Left ventricle myocardium inferior (tissue), 1 donor: ENCODE measurements around the gene MAP6D1. TPM values are rescaled to one million over a fixed set of nuclear protein-coding genes. Genes with fewer than 3 reads are reported as not detected.

Experiments used
- DNase-seq: peaks from one replicate; pipeline ENCODE4 v3.0.0-alpha.2; 2020
- H3K27ac ChIP-seq: fragments of 200-600 bp; replicated peaks from 2 replicates; pipeline ENCODE4 v1.8.0; 2021
- H3K27me3 ChIP-seq: fragments of 200-600 bp; 2 replicates; pipeline ENCODE4 v1.8.0; 2021; ENCODE audit warnings: low read depth
- H3K36me3 ChIP-seq: fragments of 200-600 bp; 2 replicates; pipeline ENCODE4 v1.8.0; 2021
- H3K4me1 ChIP-seq: fragments of 200-600 bp; 2 replicates; pipeline ENCODE4 v1.8.0; 2021
- H3K4me3 ChIP-seq: fragments of 200-600 bp; 2 replicates; pipeline ENCODE4 v1.8.0; 2021; ENCODE audit warnings: mild to moderate bottlenecking, moderate library complexity
- H3K9me3 ChIP-seq: fragments of 200-600 bp; replicated peaks from 2 replicates; pipeline ENCODE4 v1.8.0; 2021
- intact Hi-C: fragments of 100-400 bp; cut with micrococcal nuclease; formaldehyde crosslinking; loops from one replicate; pipeline ENCODE4 v1.11.0; 2022
- total RNA-seq: library from RNA; stranded (reverse); fragmentation: NEBNext Ultra II Directional; extraction: Animal tissue kit (Norgen Biotek cat#: 25700); gene quantifications from one replicate; pipeline ENCODE4 v1.2.1, GENCODE V29; 2021
- TF ChIP-seq, protein P1 (sequence below): fragments of 200-600 bp; IDR thresholded peaks from 2 replicates; pipeline ENCODE4 v1.8.0; 2021; ENCODE audit warnings: antibody characterized with exemption, mild to moderate bottlenecking, borderline replicate concordance
- donor health status: DM: no; HTN: yes; CAD: no; lungs with severe emphysema.

MAP6D1 gene
- total RNA-seq, 1 donor from 2014 or later, result 2.4 TPM

DNA sequence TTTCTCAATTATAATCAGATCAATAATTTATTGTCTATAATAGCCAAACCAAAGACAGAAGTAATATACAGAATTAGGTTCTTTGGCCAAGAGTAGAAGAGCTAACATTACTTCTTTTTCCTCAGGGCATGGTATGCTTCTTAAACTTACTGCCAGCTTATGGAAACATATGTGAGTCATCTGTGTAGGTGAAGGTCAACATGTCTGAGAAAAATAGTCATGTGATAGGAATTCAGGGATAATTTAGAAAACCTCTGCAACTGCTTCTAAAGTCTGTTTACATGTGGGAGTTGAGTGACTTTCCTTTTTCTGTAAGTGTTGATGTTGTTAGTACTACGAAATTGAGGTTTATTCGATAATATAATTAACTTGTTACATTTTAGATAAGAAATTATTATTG, 19.2 kb upstream of the MAP6D1 start:
- Histone ChIP-seq H3K27ac (no peak overlapping the region), H3K4me1 (no peaks in the 10 kb centered on the region), H3K27me3 (no peaks in the 10 kb centered on the region), H3K36me3 (peaks cover 76% of the 10 kb centered on the region), H3K9me3 (no peaks in the 10 kb centered on the region), H3K4me3 (no peak overlapping the region)
- TF ChIP-seq, protein P1, sequence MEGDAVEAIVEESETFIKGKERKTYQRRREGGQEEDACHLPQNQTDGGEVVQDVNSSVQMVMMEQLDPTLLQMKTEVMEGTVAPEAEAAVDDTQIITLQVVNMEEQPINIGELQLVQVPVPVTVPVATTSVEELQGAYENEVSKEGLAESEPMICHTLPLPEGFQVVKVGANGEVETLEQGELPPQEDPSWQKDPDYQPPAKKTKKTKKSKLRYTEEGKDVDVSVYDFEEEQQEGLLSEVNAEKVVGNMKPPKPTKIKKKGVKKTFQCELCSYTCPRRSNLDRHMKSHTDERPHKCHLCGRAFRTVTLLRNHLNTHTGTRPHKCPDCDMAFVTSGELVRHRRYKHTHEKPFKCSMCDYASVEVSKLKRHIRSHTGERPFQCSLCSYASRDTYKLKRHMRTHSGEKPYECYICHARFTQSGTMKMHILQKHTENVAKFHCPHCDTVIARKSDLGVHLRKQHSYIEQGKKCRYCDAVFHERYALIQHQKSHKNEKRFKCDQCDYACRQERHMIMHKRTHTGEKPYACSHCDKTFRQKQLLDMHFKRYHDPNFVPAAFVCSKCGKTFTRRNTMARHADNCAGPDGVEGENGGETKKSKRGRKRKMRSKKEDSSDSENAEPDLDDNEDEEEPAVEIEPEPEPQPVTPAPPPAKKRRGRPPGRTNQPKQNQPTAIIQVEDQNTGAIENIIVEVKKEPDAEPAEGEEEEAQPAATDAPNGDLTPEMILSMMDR, result no peak
- intact Hi-C loops, result no loop called here
- DNase-seq, result no peak

DNA sequence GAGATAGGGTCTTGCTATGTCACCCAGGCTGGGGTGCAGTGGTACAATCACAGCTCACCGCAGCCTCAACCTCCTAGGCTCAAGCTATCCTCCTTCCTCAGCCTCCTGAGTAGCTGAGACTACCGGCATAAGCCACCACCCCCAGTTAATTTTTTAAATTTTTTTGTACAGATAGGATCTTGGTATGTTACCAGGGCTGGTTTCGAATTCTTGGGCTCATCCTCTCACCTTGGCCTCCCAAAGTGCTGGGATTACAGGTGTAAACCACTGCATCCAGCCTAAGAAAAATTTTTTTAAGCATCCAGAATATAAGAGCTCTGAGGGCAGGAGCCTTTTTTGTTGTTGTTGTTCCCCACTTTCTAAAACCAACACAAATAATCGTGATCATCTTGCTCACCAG, 14.4 kb upstream of the MAP6D1 start:
- Histone ChIP-seq H3K27ac (no peak overlapping the region), H3K4me1 (no peaks in the 10 kb centered on the region), H3K36me3 (peaks cover 69% of the 10 kb centered on the region), H3K4me3 (no peak overlapping the region), H3K9me3 (no peaks in the 10 kb centered on the region), H3K27me3 (no peaks in the 10 kb centered on the region)
- TF ChIP-seq, protein P1, result no peak
- no peak for DNase-seq
- intact Hi-C loops, result no loop called here

DNA sequence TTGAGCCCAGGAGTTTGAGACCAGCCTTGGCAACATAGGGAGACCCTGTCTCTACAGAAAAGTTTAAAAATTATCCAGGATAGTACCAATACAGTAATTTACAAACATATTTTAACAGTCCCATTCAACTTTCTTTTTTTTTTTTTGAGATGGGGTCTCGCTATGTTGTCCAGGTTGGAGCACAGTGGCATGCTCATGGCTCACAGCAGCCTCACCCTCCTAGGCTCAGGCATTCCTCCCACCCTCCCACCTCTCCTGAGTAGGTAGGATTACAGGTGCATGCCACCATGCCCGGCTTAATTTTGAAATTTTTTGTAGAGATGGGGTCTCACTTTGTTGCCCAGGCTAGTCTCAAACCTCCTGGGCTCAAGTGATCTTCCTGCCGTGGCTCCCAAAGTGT, 12.5 kb upstream of the MAP6D1 start:
- intact Hi-C loops, result no loop called here
- TF ChIP-seq, protein P1, result no peak
- no peak overlapping the region for H3K27ac ChIP-seq
- no peaks in the 10 kb centered on the region for H3K27me3 ChIP-seq
- H3K4me1 ChIP-seq, result no peaks in the 10 kb centered on the region
- no peak overlapping the region for H3K4me3 ChIP-seq
- H3K36me3 ChIP-seq, result peaks cover 66% of the 10 kb centered on the region
- no peak for DNase-seq
- H3K9me3 ChIP-seq, result no peaks in the 10 kb centered on the region

DNA sequence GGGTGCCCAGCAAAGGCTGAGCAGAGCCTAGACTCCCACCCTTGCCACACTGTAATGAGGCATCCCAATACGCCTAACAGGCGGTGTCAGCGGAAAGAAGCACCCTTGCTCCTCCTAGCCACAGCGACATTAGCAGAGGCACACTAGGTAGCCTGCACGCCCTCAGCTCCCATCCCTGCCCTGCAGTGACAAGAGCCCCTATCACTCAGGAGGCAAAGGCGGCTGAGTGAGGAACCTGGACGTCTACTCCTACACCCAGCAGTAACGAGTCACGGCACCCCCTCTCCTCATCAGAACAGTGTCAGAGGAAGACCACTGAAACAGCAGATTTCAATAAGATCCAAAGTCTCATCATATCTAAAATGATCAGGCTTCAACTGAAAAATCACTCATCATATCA, 12.0 kb upstream of the MAP6D1 start:
- no peaks in the 10 kb centered on the region for H3K9me3 ChIP-seq
- no peak overlapping the region for H3K4me3 ChIP-seq
- H3K36me3 ChIP-seq, result peaks cover 67% of the 10 kb centered on the region
- H3K27me3 ChIP-seq, result no peaks in the 10 kb centered on the region
- intact Hi-C loops, result no loop called here
- TF ChIP-seq, protein P1, result no peak
- H3K4me1 ChIP-seq, result no peaks in the 10 kb centered on the region
- H3K27ac ChIP-seq, result no peak overlapping the region
- no peak for DNase-seq

DNA sequence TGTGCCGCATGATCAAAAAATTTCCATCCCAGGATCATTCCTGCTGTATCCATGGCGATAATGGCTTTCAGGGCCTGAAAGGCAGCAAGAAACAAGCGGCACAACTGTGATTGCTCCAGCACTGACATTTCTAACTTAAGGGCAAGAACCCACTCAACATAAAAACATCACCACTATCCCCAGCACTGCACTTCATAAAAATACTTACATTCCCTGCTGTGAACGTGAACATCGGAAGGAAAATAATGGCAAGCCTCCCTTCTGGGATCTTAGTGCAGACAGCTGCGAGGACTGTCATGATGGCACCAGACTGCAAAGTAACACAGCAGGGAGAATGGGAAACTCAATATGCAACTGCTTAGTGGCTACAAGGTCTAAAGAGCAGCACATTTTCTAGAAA, 8.1 kb upstream of the MAP6D1 start:
- intact Hi-C loops, result no loop called here
- no peak overlapping the region for H3K4me3 ChIP-seq
- TF ChIP-seq, protein P1, result no peak
- no peaks in the 10 kb centered on the region for H3K9me3 ChIP-seq
- H3K4me1 ChIP-seq, result peaks cover 2% of the 10 kb centered on the region
- H3K27me3 ChIP-seq, result no peaks in the 10 kb centered on the region
- DNase-seq, result no peak
- peaks cover 59% of the 10 kb centered on the region for H3K36me3 ChIP-seq
- no peak overlapping the region for H3K27ac ChIP-seq

DNA sequence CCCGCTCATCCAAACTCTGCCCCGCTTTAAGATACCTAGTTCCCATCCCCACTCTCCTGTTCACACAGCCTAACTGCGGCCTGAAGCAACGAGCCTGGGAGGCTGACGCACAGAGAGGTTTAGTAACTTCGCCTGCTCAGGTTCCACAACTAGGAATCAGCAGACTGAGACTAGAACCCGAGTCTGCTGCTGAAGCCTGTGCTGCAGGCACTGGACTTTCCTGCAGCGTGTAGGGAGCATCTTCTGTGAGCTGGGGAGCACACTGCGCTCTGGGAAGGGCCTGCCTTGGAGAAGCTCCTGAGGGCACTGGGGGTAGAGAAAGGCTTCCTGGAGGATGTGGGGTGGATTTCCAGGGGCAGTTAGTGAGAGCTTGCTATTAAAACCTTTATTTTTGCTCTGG, 4.8 kb upstream of the MAP6D1 start:
- Histone ChIP-seq H3K4me3 (no peak overlapping the region), H3K27ac (no peak overlapping the region), H3K27me3 (no peaks in the 10 kb centered on the region), H3K4me1 (peaks cover 22% of the 10 kb centered on the region), H3K36me3 (peaks cover 50% of the 10 kb centered on the region), H3K9me3 (no peaks in the 10 kb centered on the region)
- intact Hi-C loops, result no loop called here
- DNase-seq, result no peak
- TF ChIP-seq, protein P1, result no peak
